Left lung (tissue), 10 donors: ENCODE data around the gene PRKCZ. TPM values are rescaled to one million over a fixed set of nuclear protein-coding genes. Genes with fewer than 3 reads are reported as not detected.

Experiments used
- ATAC-seq: fragments of 200-7000 bp; cut with Tn5 transposase; one replicate; pipeline ENCODE4 v1.9.1; 2020; ENCODE audit warnings: moderate library complexity
- DNase-seq, 4 donors: peaks; one replicate each; pipeline ENCODE4 v3.0.0-alpha.2; 2013 to 2020
- H3K27ac ChIP-seq, 2 donors: fragments of 200-600 bp; sonication (generic) in 1 of 2; one replicate each; pipeline versions ENCODE4 v1.5.0 to v1.8.0; 2020 to 2021
- H3K27me3 ChIP-seq, 2 donors: fragments of 200-600 bp; sonication (generic) in 1 of 2; one replicate each; pipeline versions ENCODE4 v1.5.0 to v1.8.0; 2020 to 2021
- H3K36me3 ChIP-seq, 2 donors: fragments of 200-600 bp; sonication (generic) in 1 of 2; one replicate each; pipeline versions ENCODE4 v1.5.0 to v1.8.0; 2020 to 2021
- H3K4me1 ChIP-seq, 2 donors: fragments of 200-600 bp; one replicate each; pipeline ENCODE4 v1.8.0; 2021
- H3K4me3 ChIP-seq, 2 donors: fragments of 200-600 bp; sonication (generic) in 1 of 2; one replicate each; pipeline versions ENCODE4 v1.5.0 to v1.8.0; 2020 to 2021; ENCODE audit warnings: mild to moderate bottlenecking in 1 of 2
- H3K9me3 ChIP-seq, 2 donors: fragments of 200-600 bp; sonication (generic) in 1 of 2; one replicate each; pipeline versions ENCODE4 v1.5.0 to v1.8.0; 2020 to 2021
- intact Hi-C, 2 donors: fragments of 100-400 bp; cut with DNase I; formaldehyde crosslinking; loops; one replicate each; pipeline versions ENCODE4 v1.11.2 to v1.14.2; 2022
- polyA plus RNA-seq, 6 donors: library from polyadenylated mRNA; unstranded; fragments of 120-200 nt; gene quantifications; one replicate each; pipeline ENCODE4 v1.2.1, GENCODE V29; 2013; ENCODE audit not compliant: insufficient read length in 6 of 6
- total RNA-seq, 2 donors: library from RNA; stranded (reverse); fragmentation: NEBNext Ultra II Directional; extraction: Animal tissue kit (Norgen Biotek cat#: 25700); gene quantifications; one replicate each; pipeline ENCODE4 v1.2.1, GENCODE V29; 2021
- TF ChIP-seq, protein P1 (sequence below), 2 donors: fragments of 200-600 bp; sonication (generic) in 1 of 2; IDR thresholded peaks; one replicate each; pipeline versions ENCODE4 v1.5.0 to v1.8.0; 2021; ENCODE audit warnings: antibody characterized with exemption in 2 of 2
- donor health status: DM: no; HTN: yes; CAD: no.
- donor health status: DM: no; HTN: no; CAD: no.

Gene PRKCZ
- total and polyA plus RNA-seq, 8 donors: 37.5 to 129 (median 48.0) TPM

DNA sequence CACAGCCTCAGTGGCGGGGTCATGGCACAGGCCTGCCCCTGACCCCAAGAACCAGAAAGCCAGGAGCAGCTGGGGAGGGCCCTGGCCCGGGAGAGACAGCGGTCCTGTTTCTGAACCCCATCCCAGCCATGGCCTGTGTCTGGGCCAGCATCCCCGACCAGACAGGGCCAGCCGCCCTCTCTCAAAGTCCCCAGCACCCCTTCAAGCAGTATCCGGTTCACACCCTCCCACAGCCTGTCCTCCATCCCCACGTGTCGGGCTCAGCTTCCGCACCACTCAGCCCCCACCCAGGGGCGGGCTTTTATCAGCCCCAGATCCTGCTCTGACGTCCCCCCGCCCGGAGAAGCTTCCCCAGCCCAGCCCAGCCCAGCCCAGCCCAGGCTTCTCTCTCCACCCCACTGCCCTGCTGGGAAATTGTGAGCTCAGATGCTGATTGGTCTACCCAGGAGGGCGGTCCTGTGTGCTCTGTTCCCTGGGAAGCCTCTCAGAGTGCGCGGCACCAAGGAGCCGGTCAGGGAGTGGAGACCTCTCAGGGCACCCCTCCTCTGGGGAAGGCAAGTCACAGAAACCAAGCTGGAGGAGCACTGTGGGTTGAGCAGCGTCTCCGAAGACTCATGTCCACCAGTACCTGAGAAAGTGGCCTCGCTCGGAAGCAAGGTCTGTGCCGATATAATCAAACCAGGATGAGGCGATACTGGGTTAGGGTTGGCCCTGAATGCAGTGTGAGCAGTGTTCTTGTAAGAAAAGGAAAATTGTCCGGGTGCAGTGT lies 149.0 kb downstream of the PRKCZ start:
- no peaks in the 10 kb centered on the region for H3K27me3 ChIP-seq
- DNase-seq (peak; percentile 76 to 93 (median 92)), ATAC-seq (peak; percentile 83)
- H3K9me3 ChIP-seq: no peaks in the 10 kb centered on the region
- no peaks in the 10 kb centered on the region for H3K36me3 ChIP-seq
- H3K27ac ChIP-seq: peak overlapping the region; percentile 53 to 72
- intact Hi-C loops: loop anchor here in 1 of 2 donors (10.0 kb wide), 1 partner anchor 186 kb away; no protein-coding TSS in a partner anchor
- peak overlapping the region; percentile 21 to 46 for H3K4me3 ChIP-seq
- peaks cover 4 to 41% of the 10 kb centered on the region in 2 donors for H3K4me1 ChIP-seq
- TF ChIP-seq, protein P1, sequence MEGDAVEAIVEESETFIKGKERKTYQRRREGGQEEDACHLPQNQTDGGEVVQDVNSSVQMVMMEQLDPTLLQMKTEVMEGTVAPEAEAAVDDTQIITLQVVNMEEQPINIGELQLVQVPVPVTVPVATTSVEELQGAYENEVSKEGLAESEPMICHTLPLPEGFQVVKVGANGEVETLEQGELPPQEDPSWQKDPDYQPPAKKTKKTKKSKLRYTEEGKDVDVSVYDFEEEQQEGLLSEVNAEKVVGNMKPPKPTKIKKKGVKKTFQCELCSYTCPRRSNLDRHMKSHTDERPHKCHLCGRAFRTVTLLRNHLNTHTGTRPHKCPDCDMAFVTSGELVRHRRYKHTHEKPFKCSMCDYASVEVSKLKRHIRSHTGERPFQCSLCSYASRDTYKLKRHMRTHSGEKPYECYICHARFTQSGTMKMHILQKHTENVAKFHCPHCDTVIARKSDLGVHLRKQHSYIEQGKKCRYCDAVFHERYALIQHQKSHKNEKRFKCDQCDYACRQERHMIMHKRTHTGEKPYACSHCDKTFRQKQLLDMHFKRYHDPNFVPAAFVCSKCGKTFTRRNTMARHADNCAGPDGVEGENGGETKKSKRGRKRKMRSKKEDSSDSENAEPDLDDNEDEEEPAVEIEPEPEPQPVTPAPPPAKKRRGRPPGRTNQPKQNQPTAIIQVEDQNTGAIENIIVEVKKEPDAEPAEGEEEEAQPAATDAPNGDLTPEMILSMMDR (IDR thresholded peaks at IDR 0.05): no peak

DNA sequence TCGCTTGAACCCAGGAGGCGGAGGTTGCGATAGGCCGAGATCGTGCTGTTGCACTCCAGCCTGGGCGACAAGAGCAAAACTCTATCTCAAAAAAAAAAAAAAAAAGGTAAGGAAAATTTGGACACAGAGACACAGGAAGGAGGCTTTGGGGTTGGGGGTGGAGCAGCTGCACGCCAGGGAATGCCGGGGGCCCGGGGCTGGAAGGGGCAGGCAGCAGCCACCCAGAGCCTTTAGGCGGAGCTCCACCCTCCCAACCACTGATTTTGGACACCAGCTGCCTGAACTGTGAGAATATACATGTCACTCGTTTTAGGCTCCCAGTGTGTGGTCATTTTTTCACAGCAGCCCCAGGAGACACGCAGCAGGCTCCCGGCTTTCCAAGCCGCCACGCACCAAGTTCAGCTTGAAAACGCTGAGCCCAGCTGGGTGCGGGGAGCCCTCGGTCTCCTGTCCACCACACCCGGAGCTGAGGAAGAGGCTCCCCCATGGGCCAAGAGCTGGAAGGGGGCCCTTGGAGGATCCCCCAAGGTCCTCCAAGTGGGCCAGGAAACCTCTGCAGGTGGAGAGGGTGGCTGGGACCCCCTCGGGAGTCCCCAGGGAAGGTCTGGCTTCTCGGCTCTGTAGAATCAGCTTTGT lies 150.2 kb downstream of the PRKCZ start:
- no peak overlapping the region for H3K27ac ChIP-seq
- TF ChIP-seq, protein P1 (IDR thresholded peaks at IDR 0.05): no peak
- no peak for ATAC-seq
- peak in 1 of 4 donors; percentile 45 for DNase-seq
- peaks cover 8 to 39% of the 10 kb centered on the region in 2 donors for H3K4me1 ChIP-seq
- H3K27me3 ChIP-seq: no peaks in the 10 kb centered on the region
- no peaks in the 10 kb centered on the region for H3K36me3 ChIP-seq
- no peaks in the 10 kb centered on the region for H3K9me3 ChIP-seq
- peak overlapping the region in 1 of 2 donors; percentile 46 for H3K4me3 ChIP-seq
- intact Hi-C loops: no loop called here

DNA sequence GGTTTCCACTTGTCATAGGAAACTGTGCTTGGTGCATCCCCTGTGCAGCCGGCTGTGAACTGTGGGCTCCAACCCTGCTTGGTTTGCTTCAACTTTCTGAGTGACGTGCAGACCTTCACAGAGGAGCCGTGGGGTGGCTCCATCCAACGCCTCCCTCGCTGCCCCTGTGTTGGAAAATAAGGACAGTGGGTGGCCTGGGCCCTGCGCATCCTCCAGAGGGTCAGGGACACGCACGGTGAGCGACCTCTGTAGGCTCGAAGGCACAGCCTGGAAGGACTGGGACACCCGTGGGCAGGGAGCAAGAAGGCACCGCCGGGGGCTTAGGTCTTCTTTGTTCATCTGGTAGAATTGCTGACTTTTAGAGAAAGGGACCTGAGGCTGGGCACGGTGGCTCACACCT lies 150.9 kb downstream of the PRKCZ start:
- DNase-seq (peak in 1 of 4 donors; percentile 57), ATAC-seq (no peak)
- intact Hi-C loops: no loop called here

DNA sequence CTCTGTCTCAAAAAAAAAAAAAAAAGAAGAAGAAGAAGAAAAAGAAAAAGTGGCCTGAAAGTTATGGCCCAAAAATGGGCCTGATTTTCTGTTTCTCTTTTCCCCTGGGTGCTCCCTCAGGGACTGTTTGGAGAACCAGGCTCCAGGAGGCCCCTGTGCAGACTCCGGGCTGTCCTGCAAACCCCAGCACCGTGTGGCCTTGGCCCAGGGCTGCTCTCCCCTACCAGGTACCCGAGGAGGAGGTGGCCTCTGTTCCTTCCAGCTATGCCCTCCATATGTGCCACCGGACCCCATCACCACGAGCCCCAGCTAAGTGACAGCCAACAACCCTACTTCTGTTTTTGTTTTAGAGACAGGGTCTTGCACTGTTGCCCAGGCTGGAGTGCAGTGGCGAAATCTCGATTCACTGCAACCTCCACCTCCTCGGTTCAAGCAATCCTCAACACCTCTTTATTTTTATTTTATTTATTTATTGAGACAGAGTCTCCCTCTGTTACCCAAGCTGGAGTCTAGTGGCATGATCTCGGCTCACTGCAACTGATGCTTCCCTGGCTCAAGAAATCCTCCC lies 151.9 kb downstream of the PRKCZ start:
- intact Hi-C loops: no loop called here
- peaks cover 16 to 53% of the 10 kb centered on the region in 2 donors for H3K4me1 ChIP-seq

More for the DNA sequence above, 150.9 kb downstream of the PRKCZ start:
- H3K4me3 ChIP-seq: no peak overlapping the region
- H3K36me3 ChIP-seq: no peaks in the 10 kb centered on the region
- TF ChIP-seq, protein P1 (IDR thresholded peaks at IDR 0.05): no peak
- H3K27me3 ChIP-seq: no peaks in the 10 kb centered on the region
- peaks cover 14 to 44% of the 10 kb centered on the region in 2 donors for H3K4me1 ChIP-seq
- no peaks in the 10 kb centered on the region for H3K9me3 ChIP-seq
- H3K27ac ChIP-seq: no peak overlapping the region

More for the DNA sequence above, 151.9 kb downstream of the PRKCZ start:
- ATAC-seq (no peak), DNase-seq (peak in 1 of 4 donors; percentile 64)
- H3K27me3 ChIP-seq: no peaks in the 10 kb centered on the region
- H3K36me3 ChIP-seq: no peaks in the 10 kb centered on the region
- no peaks in the 10 kb centered on the region for H3K9me3 ChIP-seq
- TF ChIP-seq, protein P1 (IDR thresholded peaks at IDR 0.05): no peak
- no peak overlapping the region for H3K27ac ChIP-seq
- H3K4me3 ChIP-seq: no peak overlapping the region
